HL-60/S4 treated with phorbol 12-myristate 13-acetate at 8.2 ng/mL for 4 days and 3 days (cell line): ENCODE data around the gene E2F1.

Experiments used
- in situ Hi-C: fragments of 300-500 bp; cut with MboI; formaldehyde crosslinking; loops from 2 replicates; pipeline ENCODE4 v1.15.0; 2022; ENCODE audit warnings: low sequenced_read_pairs

The E2F1 gene, protein sequence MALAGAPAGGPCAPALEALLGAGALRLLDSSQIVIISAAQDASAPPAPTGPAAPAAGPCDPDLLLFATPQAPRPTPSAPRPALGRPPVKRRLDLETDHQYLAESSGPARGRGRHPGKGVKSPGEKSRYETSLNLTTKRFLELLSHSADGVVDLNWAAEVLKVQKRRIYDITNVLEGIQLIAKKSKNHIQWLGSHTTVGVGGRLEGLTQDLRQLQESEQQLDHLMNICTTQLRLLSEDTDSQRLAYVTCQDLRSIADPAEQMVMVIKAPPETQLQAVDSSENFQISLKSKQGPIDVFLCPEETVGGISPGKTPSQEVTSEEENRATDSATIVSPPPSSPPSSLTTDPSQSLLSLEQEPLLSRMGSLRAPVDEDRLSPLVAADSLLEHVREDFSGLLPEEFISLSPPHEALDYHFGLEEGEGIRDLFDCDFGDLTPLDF

DNA sequence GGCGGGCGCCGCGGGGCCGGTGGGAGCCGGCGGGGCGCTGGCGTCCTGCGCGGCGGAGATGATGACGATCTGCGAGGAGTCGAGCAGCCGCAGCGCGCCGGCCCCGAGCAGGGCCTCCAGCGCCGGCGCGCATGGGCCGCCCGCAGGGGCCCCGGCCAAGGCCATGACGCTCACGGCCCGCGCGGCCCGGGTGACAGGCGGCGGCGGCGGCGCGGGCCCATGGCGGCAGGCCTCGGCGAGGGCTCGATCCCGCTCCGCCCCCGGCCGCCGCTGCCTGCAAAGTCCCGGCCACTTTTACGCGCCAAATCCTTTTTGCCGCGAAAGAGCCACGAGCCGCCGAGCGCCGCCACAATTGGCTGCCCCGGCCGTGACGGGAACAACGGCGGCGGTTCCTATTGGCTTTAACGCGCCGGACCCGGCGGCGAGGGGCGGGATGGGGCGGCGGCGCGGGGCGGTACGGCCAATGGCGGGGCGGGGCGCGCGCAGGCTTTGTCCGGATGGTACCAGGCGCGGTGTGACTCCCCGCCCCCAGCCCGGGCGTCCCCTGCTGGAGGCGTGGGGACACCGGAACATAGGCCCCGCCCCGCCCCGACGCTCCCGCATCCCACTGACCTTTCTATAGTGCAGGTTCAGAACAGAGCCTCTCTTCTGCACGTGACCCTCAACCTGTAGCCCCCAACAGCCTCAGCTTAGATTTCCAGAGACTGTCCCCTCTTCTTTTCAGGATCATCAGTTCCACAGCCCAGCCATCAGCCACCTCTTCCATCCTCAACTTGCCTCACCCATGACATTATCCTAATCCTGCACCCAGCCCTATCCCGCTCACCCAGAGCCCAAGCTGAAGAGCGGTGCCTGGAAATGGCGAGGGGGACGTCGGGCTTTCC is at the start of gene E2F1:
E2F1 (minus strand) TSS at position 286 of the 884 bp plus-strand sequence; CDS start at position 165, 121 bp downstream.
- in situ Hi-C loops = no loop called here

- in situ Hi-C loops = no loop called here
Observed at GRCh38 chr20:33733654-33734576, 47.7 kb upstream of the E2F1 start.

- in situ Hi-C loops = no loop called here
Observed at GRCh38 chr20:33732166-33732970, 46.2 kb upstream of the E2F1 start.

DNA sequence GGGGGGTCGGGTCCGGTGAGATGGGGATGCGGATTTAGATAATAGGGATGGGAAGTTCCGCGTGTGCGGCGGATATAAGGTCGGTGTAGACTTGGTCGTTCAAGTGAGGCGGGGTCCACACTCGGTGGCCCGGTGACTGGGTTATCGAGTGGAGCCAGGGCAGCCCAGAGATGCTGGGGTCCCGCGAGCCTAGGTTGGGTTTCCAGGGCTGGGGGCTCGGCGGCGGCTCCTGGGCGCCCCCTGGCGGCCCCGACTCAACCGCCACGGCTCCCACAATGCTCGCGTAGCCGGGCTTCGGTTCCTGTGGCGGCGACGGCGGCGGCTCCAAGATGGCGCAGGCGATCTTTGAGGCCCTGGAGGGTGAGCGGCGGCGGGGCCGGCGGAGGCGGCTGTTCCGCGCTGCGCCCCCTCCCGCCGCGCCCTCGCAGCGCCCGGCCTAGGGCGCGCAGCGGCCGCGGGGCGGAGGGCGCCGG is 45.5 kb upstream of the E2F1 start, which contains the start of gene ZNF341:
ZNF341 (plus strand) TSS at position 304 of the 473 bp plus-strand sequence; CDS start at position 330, 26 bp downstream.
- in situ Hi-C loops = no loop called here

DNA sequence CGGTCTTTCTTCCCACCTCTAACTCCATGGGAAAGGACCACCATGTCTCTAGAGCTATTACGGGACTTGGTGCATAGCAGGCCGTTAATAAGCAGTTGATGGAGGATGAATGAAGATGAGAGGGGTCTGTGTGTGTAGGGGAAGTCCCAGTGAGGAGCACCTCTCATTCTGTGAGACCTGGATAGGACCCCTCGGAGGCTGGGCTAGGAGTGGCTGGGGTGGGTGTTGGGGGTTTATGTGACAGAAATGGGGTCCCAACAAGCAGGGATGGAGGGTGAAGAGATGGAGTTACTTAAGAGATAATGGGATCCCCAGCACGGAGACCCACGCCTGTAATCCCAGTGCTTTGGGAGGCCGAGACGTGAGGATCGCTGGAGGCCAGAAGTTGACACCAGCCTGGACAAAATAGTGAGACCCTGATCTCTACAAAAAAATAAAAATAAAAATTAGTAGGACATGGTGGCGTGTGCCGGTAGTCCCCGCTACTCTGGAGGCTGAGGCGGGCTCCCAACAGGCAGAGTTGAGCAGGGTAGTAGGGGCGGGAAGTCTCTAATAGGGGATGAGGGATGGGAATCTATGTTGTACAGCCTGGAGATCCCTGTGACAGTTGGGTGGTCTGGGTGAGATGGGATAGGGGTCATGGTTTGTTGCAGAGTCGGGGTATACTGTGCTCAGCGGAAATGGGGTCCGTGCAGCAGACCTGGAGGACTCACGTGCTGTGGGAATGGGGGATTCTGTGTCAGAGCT is 44.9 kb upstream of the E2F1 start:
- in situ Hi-C loops = no loop called here

DNA sequence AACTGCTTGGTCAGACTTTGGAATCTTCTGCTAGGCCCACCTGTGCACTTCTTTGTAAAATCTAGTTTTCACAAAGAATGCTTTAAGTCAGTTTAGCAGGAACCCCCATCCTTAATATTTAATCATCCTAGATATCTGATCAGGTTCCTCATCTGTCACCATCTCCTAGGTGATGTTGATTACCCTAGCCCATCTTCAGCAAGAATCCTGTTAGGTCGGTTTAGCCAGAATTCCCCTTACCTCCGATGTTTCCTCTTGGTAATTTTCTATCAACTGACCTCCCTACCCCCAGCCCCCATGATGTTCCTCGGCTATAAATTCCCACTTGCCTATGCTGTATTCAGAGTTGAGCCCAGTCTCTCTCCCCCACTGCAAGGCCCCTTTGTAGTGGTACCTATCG is 42.9 kb upstream of the E2F1 start:
- in situ Hi-C loops = no loop called here

- in situ Hi-C loops = no loop called here
Observed at GRCh38 chr20:33728463-33728862, 42.3 kb upstream of the E2F1 start.

- in situ Hi-C loops = no loop called here
Observed at GRCh38 chr20:33727806-33728205, 41.6 kb upstream of the E2F1 start.

DNA sequence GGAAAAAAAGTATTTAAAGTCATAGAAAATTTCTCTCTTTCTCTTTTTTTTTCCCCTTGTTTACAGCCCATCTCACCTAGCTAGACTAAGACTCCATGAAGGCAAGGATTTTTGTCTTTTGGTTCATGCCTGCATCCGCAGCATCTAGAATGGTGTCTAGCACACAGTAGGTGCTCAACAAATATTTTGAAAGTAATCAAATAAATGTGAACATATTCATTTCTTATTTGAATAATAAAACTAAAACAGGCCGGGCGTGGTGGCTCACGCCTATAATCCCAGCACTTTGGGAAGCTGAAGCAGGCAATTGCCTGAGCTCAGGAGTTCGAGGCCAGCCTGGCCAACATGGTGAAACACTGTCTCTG is 40.9 kb upstream of the E2F1 start:
- in situ Hi-C loops = no loop called here

- in situ Hi-C loops = no loop called here
Observed at GRCh38 chr20:33725607-33726264, 39.6 kb upstream of the E2F1 start.

DNA sequence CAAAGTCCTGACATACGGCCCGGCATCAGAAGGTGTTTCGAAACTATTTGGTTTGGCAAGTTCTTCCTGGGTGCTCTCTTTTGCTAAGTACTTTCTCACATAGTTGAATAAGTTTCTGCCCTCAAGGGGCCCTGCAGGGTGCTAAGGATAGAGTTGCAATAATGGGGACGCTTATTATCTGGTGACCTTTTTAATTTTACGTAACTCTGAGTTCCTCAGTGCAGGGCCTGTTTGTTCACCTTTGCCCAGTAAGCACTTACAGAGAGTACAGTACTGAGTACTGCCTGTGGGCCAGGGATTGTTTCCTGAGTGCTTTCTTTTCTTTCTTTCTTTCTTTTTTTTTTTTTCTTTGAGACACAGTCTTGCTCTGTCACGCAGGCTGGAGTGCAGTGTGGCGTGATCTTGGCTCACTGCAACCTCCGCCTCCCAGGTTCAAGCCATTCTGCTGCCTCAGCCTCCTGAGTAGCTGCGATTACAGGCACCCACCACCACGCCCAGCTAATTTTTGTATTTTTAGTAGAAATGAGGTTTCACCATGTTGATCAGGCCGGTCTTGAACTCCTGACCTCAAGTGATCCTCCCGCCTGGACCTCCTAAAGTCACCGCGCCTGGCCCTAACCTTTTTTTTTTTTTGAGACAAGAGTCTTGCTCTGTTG is 38.4 kb upstream of the E2F1 start:
- in situ Hi-C loops = no loop called here

- in situ Hi-C loops = no loop called here
Observed at GRCh38 chr20:33721391-33722140, 35.4 kb upstream of the E2F1 start.

- in situ Hi-C loops = no loop called here
Observed at GRCh38 chr20:33719989-33720709, 34.0 kb upstream of the E2F1 start, which contains the start of gene PXMP4. PXMP4 (minus strand) TSS chr20:33720310; CDS start chr20:33720207, 103 bp downstream.

DNA sequence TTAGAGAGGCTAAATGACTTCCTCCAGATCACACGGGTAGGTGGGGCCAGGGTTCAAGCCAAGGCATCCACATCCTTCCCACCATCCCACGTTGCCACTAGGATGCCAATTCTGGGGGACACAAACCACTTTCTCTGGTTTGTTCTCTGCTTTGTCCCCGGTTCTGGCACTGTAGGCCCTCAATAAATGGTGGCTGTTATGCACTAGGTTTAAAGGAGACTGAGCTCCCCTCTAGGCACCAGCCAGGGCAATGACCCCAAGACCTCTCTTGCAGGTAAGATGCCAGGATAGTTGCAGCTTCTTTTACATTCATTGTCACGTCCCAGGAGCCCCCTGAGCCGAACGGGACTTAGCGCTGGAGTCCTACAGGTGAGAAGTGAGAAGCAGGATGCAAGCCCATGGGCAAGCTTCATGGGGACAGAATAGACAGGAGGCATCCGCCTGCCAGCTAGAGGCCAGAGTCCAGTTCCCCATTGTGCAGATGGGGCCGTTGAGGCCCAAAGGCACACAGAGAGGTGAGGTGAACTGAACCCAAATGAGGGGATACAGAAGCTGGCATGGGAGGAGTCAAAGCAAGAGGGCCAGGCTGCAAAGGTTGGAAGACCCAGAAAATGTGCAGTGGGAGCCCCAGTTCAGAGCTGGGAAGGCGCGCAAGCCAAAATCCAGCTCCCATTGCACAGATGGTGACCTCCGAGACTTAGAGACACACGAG is 33.2 kb upstream of the E2F1 start:
- in situ Hi-C loops = no loop called here

DNA sequence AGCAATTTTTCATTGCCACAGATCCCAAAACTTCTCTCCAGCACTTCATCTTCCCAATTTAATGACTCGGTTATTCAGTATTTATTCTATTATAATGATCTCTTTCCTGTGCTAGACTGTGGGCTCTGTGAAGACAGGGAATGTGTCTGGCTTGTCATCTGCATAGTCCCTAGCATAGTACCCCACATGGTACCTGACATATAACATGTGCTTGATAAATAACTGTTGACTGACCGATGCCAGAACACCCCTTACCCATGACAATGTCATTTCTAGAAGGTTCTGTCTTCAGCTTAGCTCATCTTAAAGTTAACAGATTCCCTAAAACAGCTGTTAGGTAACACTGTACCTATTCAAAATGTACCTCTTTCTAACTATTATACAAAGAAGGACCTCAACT is 30.3 kb upstream of the E2F1 start:
- in situ Hi-C loops = no loop called here

- in situ Hi-C loops = no loop called here
Observed at GRCh38 chr20:33713865-33714367, 27.7 kb upstream of the E2F1 start.
